IMR-90 (cell line): ENCODE measurements around the gene ZNF732.

ENCODE experiments used
- CTCF ChIP-seq: conservative IDR thresholded peaks from 2 replicates; pipeline ENCODE4 v1.5.1; 2012; ENCODE audit warnings: mild to moderate bottlenecking, low read depth, low read length, improper control_type of control experiment
- MAZ ChIP-seq: IDR thresholded peaks from 2 replicates; pipeline ENCODE4 v1.6.1; 2012; ENCODE audit warnings: low read depth, mild to moderate bottlenecking, low read length, improper control_type of control experiment, moderate library complexity, borderline replicate concordance
- MXI1 ChIP-seq: IDR thresholded peaks from 2 replicates; pipeline ENCODE4 v1.6.1; 2012; ENCODE audit warnings: low read depth, mild to moderate bottlenecking, low read length, moderate library complexity, borderline replicate concordance
- NFE2L2 ChIP-seq: fragments of 150-350 bp; IDR thresholded peaks from 2 replicates; pipeline ENCODE4 v1.6.1; 2016; ENCODE audit warnings: low read depth, mild to moderate bottlenecking, low read length

GRCh38 chr4:236028-236427 lies 69.2 kb downstream of the ZNF732 start:
- TF ChIP-seq CTCF (no peak), NFE2L2 (no peak), MXI1 (no peak), MAZ (no peak)
